Measurements from ENCODE around the gene M6PR. TPM values are rescaled to one million over a fixed set of nuclear protein-coding genes. Genes with fewer than 3 reads are reported as not detected.
"Not testable (repeated sequence)": the region's sequence is repeated elsewhere in the genome, so short reads cannot be mapped to it uniquely, and the experiment has no call there.

Gene M6PR
- polyA plus RNA-seq, 4 donors: 194 to 209 (median 207) TPM

GRCh38 chr12:8914033-8914715 lies 35.3 kb downstream of the M6PR start, which contains the start of gene PHC1:
Gene PHC1 (plus strand): TSS chr12:8914509. CDS start chr12:8917678, 3,169 bp downstream.
- peak; percentile 78 to 96 (median 82) for DNase-seq (ENCODE audit: low read depth in 4 of 4, low spot score in 2 of 4)

- peak in 1 of 4 donors; percentile 54 for DNase-seq (ENCODE audit: low read depth in 4 of 4, low spot score in 2 of 4)
These were observed 35.8 kb downstream of the M6PR start for GRCh38 chr12:8913702-8914032.

GRCh38 chr12:8912914-8913313 lies 36.5 kb downstream of the M6PR start:
- peak in 1 of 4 donors; percentile 13 for DNase-seq (ENCODE audit: low read depth in 4 of 4, low spot score in 2 of 4)

- DNase-seq (ENCODE audit: low read depth in 4 of 4, low spot score in 2 of 4): no peak
These were observed 37.7 kb downstream of the M6PR start for GRCh38 chr12:8911606-8912268.

- DNase-seq (ENCODE audit: low read depth in 4 of 4, low spot score in 2 of 4): no peak
These were observed 39.7 kb downstream of the M6PR start for GRCh38 chr12:8909752-8910151.

- DNase-seq (ENCODE audit: low read depth in 4 of 4, low spot score in 2 of 4): no peak
These were observed 41.9 kb downstream of the M6PR start for GRCh38 chr12:8907513-8907912.

GRCh38 chr12:8906266-8907180 lies 42.9 kb downstream of the M6PR start:
- no peak for DNase-seq (ENCODE audit: low read depth in 4 of 4, low spot score in 2 of 4)

- DNase-seq (ENCODE audit: low read depth in 4 of 4, low spot score in 2 of 4): no peak
These were observed 43.9 kb downstream of the M6PR start for GRCh38 chr12:8905546-8905945.

GRCh38 chr12:8904665-8905064 lies 44.8 kb downstream of the M6PR start:
- DNase-seq (ENCODE audit: low read depth in 4 of 4, low spot score in 2 of 4): no peak

GRCh38 chr12:8903646-8904045 lies 45.8 kb downstream of the M6PR start:
- DNase-seq (ENCODE audit: low read depth in 4 of 4, low spot score in 2 of 4): no peak

- not testable (repeated sequence) for DNase-seq (ENCODE audit: low read depth in 4 of 4, low spot score in 2 of 4)
These were observed 46.7 kb downstream of the M6PR start for GRCh38 chr12:8902703-8903102.

- DNase-seq (ENCODE audit: low read depth in 4 of 4, low spot score in 2 of 4): no peak
These were observed 49.6 kb downstream of the M6PR start for GRCh38 chr12:8899830-8900229.

- no peak for DNase-seq (ENCODE audit: low read depth in 4 of 4, low spot score in 2 of 4)
These were observed 52.4 kb downstream of the M6PR start for GRCh38 chr12:8897081-8897480.

- no peak for DNase-seq (ENCODE audit: low read depth in 4 of 4, low spot score in 2 of 4)
These were observed 54.5 kb downstream of the M6PR start for GRCh38 chr12:8894986-8895385.

GRCh38 chr12:8894378-8894777 lies 55.1 kb downstream of the M6PR start:
- no peak for DNase-seq (ENCODE audit: low read depth in 4 of 4, low spot score in 2 of 4)

- no peak for DNase-seq (ENCODE audit: low read depth in 4 of 4, low spot score in 2 of 4)
These were observed 57.5 kb downstream of the M6PR start for GRCh38 chr12:8891976-8892375.

Other genes starting within 250 kb of the M6PR start
- gene A2ML1, start 127.0 kb downstream of the M6PR start, polyA plus RNA-seq (ENCODE audit: insufficient read length in 4 of 4): under 1 TPM; 0.29 to 0.70 (median 0.34) TPM
- 100 to 1,000 TPM in 1 of 4 donors, 10 to 100 TPM in 3; 62.9 to 113 (median 80.6) TPM for gene PHC1, start 35.1 kb downstream of the M6PR start, polyA plus RNA-seq (ENCODE audit: insufficient read length in 4 of 4)
- 1 to 10 TPM; 1.8 to 3.3 (median 2.6) TPM for gene KLRG1, start 39.9 kb upstream of the M6PR start, polyA plus RNA-seq (ENCODE audit: insufficient read length in 4 of 4)
- 100 to 1,000 TPM; 186 to 281 (median 208) TPM for gene A2M, start 166.3 kb upstream of the M6PR start, polyA plus RNA-seq (ENCODE audit: insufficient read length in 4 of 4)

Measured in left renal cortex interstitium (tissue), 4 donors.